Superior temporal gyrus (tissue), 1 donor: Measurements from ENCODE around the gene COPZ2.
"Not testable (repeated sequence)": the region's sequence is repeated elsewhere in the genome, so short reads cannot be mapped to it uniquely, and the experiment has no call there.

Experiments
- DNase-seq: peaks from one replicate; pipeline ENCODE4 v3.0.0-alpha.2; 2016; ENCODE audit errors: extremely low spot score

Gene COPZ2

GRCh38 chr17:48037036-48037837, at the start of gene COPZ2:
Gene COPZ2 (minus strand): TSS chr17:48037797. CDS start chr17:48037777, 20 bp downstream.
- DNase-seq, result no peak

- DNase-seq, result no peak
Observed at GRCh38 chr17:48084932-48085331, 47.3 kb upstream of the COPZ2 start.

DNA sequence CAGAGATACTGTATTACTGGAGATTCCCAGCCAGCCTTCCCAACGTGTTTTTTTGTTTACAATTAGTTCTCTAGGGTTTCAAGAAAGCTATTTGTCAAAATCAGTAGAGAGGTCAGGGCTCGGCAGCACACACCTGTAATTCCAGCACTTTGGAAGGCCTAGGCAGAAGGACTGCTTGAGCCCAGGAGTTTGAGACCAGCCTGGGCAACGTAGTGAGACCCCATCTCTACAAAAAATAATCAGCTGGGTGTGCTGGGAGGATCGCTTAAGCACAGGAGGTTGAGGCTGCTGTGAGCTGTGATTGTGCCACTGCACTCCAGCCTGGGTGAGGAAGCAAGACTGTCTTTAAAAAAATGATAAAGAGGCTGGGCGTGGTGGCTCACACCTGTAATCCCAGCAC, 44.3 kb upstream of the COPZ2 start:
- DNase-seq, result no peak

GRCh38 chr17:48077152-48077551, 39.6 kb upstream of the COPZ2 start:
- DNase-seq, result not testable (repeated sequence)

- DNase-seq, result peak; percentile 95
Observed at GRCh38 chr17:48074322-48075081, 36.9 kb upstream of the COPZ2 start.

GRCh38 chr17:48073566-48074094, 36.0 kb upstream of the COPZ2 start:
- not testable (repeated sequence) for DNase-seq

DNA sequence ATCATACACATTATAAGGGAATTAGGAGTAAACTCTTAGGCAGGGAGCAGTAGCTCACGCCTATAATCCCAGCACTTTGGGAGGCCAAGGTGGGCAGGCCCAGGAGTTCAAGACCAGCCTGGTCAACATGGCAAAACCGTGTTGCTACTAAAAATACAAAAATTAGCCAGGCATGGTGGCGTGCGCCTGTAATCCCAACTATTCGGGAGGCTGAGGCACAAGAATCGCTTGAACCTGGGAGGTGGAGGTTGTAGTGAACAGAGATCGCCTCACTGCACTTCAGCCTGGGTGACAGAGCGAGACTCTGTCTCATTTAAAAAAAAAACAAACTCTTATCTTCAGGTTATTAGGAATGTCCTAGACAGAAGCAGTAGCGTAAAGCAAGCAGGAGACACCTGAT, 35.2 kb upstream of the COPZ2 start:
- DNase-seq, result not testable (repeated sequence)

GRCh38 chr17:48071654-48072053, 34.1 kb upstream of the COPZ2 start:
- DNase-seq, result no peak

- DNase-seq, result no peak
Observed at GRCh38 chr17:48070195-48070594, 32.6 kb upstream of the COPZ2 start.

DNA sequence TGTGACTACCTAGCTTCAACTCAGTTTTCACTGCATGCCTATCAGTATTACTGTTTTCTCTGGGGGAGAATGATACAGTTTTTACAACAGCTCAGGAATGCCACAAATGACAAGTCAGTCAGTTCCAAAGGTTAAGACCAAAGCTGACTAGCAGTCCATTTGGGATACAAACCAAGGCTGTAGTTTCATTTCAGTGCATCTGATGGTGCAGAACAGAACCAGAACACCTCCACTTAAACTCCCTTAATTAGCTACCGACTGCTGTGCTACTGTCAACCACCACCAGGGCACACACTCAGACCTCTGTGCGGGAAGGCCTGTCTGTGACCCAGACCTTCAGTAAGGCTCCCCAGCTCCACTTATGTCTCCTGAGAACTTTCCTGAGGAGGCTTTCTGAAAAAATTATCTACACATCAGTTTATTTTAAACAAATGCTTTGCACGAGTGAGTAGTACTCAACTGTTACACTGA, 30.9 kb upstream of the COPZ2 start:
- DNase-seq, result no peak

DNA sequence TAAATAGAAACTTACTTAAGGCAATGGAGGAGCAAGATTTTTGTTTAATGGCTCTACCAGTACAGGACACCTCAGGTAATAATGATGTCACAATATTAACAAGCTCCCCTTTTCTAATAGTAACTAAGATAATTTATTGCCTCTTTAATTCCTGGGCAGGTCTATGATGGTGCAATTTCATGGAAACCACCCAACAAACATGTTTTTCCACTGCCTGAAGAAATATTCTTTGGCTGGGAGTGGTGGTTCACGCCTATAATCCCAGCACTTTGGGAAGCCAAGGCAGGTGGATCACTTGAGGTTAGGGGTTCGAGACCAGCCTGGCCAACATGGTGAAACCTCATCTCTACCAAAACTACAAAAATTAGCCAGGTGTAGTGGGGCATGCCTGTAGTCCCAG, 30.2 kb upstream of the COPZ2 start:
- not testable (repeated sequence) for DNase-seq

DNA sequence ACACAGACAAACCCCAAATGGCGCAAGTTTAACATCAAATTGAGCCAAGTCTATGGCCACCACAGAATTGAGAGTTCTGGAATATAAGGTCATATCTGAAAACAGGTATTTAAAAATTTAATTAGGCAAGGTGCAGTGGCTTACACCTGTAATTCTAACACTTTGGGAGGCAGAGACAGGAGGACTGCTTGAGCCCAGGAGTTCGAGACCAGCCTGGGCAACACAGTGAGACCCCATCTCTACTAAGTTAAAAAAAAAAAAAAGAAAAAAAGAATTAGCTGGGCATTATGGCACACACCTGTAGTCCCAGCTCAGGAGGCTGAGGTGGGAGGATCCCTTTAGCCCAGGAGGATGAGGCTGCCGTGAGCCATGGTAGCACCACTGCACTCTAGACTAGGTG, 29.6 kb upstream of the COPZ2 start:
- DNase-seq, result no peak

- DNase-seq, result no peak
Observed at GRCh38 chr17:48066656-48067055, 29.1 kb upstream of the COPZ2 start.

DNA sequence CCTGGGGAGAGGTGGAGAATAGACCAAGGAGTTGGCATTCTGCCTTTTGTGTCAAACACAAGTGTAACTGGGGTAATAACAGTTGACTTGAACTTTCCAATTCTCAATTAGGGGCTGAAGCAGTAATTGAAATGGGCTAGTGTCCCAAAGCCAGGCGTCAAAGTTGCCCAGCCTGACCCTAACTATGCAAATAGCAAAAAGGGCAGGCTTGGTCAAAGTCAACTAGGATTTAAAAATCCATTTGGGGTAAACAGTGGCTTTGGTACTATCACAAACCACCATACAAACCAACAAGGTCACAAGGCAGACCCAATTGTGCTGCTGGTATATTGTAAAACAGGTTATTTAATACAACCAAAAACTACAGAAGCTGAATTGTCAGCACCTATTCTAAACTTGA, 28.6 kb upstream of the COPZ2 start:
- no peak for DNase-seq

DNA sequence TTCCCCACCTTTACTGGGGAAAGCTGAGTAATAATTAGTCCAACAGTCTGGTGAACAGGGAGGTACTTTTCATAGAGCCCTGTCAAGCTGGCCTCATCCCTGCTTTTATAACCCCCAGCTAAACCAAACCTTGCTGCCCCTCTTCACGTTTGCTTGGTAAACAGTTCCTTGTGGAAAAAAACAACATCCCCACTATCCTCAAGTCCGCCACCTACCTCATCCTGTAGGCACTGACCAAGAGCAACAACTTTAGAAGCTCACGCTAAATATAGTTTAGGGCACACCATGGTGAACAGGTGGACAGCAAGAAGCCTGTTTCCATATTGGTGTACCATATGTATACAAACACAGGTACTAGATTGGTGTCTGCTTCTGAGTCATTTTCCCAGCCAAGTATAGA, 27.0 kb upstream of the COPZ2 start:
- DNase-seq, result no peak

DNA sequence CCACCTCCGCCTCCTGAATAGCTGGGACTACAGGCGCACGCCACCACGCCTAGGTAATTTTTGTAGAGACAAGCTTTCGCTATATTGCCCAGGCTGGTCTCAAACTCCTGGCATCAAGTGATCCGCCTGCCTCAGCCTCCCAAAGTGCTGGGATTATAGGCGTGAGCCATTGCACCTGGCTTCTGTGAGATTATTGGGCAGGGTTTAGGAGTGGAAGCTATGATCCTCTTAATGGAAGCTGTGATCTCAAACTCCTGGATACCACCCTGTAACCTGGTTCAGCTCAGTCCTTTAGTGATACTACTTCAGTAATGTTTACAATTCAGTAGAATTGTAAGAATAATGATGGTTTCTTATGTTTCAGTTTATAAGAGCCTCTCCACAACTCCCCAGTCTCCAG, 24.7 kb upstream of the COPZ2 start:
- DNase-seq, result no peak

GRCh38 chr17:48060249-48060648, 22.7 kb upstream of the COPZ2 start:
- no peak for DNase-seq

GRCh38 chr17:48059125-48059668, 21.6 kb upstream of the COPZ2 start:
- DNase-seq, result no peak

DNA sequence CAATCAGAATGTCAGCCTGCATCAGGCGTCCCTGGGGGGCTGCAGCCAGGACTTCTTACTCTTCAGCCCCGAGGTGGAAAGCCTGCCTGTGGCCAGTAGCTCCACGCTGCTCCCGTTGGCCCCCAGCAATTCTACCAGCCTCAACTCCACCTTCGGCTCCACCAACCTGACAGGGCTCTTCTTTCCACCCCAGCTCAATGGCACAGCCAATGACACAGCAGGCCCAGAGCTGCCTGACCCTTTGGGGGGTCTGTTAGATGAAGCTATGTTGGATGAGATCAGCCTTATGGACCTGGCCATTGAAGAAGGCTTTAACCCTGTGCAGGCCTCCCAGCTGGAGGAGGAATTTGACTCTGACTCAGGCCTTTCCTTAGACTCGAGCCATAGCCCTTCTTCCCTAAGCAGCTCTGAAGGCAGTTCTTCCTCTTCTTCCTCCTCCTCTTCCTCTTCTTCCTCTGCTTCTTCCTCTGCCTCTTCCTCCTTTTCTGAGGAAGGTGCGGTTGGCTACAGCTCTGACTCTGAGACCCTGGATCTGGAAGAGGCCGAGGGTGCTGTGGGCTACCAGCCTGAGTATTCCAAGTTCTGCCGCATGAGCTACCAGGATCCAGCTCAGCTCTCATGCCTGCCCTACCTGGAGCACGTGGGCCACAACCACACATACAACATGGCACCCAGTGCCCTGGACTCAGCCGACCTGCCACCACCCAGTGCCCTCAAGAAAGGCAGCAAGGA, 21.0 kb upstream of the COPZ2 start:
- no peak for DNase-seq

DNA sequence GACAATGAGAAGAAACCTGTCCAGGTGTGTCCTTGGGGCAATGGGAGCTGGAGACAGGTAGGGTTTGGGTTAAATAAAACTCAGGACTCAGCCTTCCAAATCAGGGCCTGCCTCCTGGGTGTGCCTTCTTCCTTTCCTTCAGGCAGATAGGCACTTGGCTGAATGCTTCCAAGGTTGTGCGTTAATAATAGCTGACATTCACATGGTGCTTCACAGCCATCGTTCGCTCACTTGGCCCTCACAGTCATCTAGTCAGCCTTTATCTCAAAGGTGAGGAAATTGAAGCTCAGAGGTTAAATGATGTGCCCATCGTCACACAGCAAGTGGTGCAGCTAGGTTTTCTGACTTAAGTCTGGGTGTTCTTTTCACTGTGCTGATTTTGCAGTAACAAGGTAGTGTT, 20.0 kb upstream of the COPZ2 start:
- DNase-seq, result no peak

GRCh38 chr17:48056879-48057278, 19.3 kb upstream of the COPZ2 start:
- no peak for DNase-seq

DNA sequence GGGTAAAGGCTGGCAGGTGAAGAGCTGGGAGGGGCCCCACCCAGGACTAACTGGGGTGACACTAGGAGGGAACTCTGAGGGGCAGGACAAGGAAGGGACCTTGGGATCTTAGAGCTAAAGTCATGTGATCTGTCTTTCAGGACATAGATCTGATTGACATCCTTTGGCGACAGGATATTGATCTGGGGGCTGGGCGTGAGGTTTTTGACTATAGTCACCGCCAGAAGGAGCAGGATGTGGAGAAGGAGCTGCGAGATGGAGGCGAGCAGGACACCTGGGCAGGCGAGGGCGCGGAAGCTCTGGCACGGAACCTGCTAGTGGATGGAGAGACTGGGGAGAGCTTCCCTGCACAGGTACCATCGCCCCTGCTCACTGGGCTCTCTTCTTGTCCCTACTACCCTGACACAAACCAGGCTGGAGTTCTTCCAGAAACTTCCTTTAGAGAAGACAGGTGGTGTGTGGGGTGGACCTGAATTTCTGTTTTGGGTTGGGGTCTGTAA, 18.7 kb upstream of the COPZ2 start:
- no peak for DNase-seq
